SK-N-SH (cell line): ENCODE measurements around the gene CHST7.

ENCODE experiments used
- CTCF ChIP-seq: fragments of 200-600 bp; sonication (generic); IDR thresholded peaks from 2 replicates; pipeline ENCODE4 v1.6.1; 2017; ENCODE audit warnings: antibody characterized with exemption, mild to moderate bottlenecking, moderate library complexity
- EZH2phosphoT487 ChIP-seq: fragments of 200-600 bp; sonication (generic); IDR thresholded peaks from 2 replicates; pipeline ENCODE4 v1.6.1; 2017; ENCODE audit warnings: low read depth, mixed run types, mild to moderate bottlenecking, antibody characterized with exemption, moderate library complexity, borderline replicate concordance
- GABPA ChIP-seq: IDR thresholded peaks from 2 replicates; pipeline ENCODE4 v1.4.0; 2012; ENCODE audit warnings: low read depth, mild to moderate bottlenecking
- POLR2AphosphoS5 ChIP-seq: IDR thresholded peaks from 2 replicates; pipeline ENCODE4 v1.6.1; 2012; ENCODE audit warnings: low read depth, low read length
- REST ChIP-seq: IDR thresholded peaks from 2 replicates; pipeline ENCODE4 v1.6.1; 2012; ENCODE audit warnings: mild to moderate bottlenecking, low read depth, low read length, moderate library complexity

- TF ChIP-seq CTCF (no peak), REST (no peak), EZH2phosphoT487 (no peak), GABPA (no peak), POLR2AphosphoS5 (no peak)
Measured at GRCh38 chrX:46582325-46582724, 8.8 kb downstream of the CHST7 start.
